GM21423 (cell line): ENCODE data around the gene CABLES1.
A peak's percentile ranks its signal among the peaks of the same experiment; 100 is the strongest.
"Not testable (repeated sequence)": the region's sequence is repeated elsewhere in the genome, so short reads cannot be mapped to it uniquely, and the experiment has no call there.

ENCODE experiments used
- ATAC-seq: cut with Tn5 transposase; IDR thresholded peaks from one replicate; pipeline ENCODE4 v1.9.1; 2021; ENCODE audit warnings: mild to moderate bottlenecking, moderate library complexity; ENCODE audit not compliant: unreplicated experiment

The CABLES1 gene

GRCh38 chr18:23134780-23135549 is at the start of gene CABLES1:
Gene CABLES1 (plus strand): TSS chr18:23135485. CDS start chr18:23135763, 278 bp downstream.
- ATAC-seq, result peak; percentile 21

- ATAC-seq, result no peak
Observed at GRCh38 chr18:23087352-23087751, 47.9 kb upstream of the CABLES1 start.

- ATAC-seq, result no peak
Observed at GRCh38 chr18:23088310-23088709, 47.0 kb upstream of the CABLES1 start.

GRCh38 chr18:23091017-23091993 is 44.0 kb upstream of the CABLES1 start:
- ATAC-seq, result peak; percentile 60

GRCh38 chr18:23092121-23092520 is 43.2 kb upstream of the CABLES1 start:
- ATAC-seq, result no peak

- ATAC-seq, result not testable (repeated sequence)
Observed at GRCh38 chr18:23093130-23093529, 42.2 kb upstream of the CABLES1 start.

- ATAC-seq, result no peak
Observed at GRCh38 chr18:23093772-23094171, 41.5 kb upstream of the CABLES1 start.

GRCh38 chr18:23094411-23095190 is 40.7 kb upstream of the CABLES1 start:
- ATAC-seq, result no peak

- ATAC-seq, result no peak
Observed at GRCh38 chr18:23095463-23095862, 39.8 kb upstream of the CABLES1 start.

- not testable (repeated sequence) for ATAC-seq
Observed at GRCh38 chr18:23097016-23097415, 38.3 kb upstream of the CABLES1 start.

GRCh38 chr18:23099621-23100020 is 35.7 kb upstream of the CABLES1 start:
- no peak for ATAC-seq

GRCh38 chr18:23101861-23102432 is 33.3 kb upstream of the CABLES1 start:
- no peak for ATAC-seq

GRCh38 chr18:23102493-23103261 is 32.6 kb upstream of the CABLES1 start:
- ATAC-seq, result no peak

- ATAC-seq, result no peak
Observed at GRCh38 chr18:23103449-23103848, 31.8 kb upstream of the CABLES1 start.

GRCh38 chr18:23105030-23105429 is 30.3 kb upstream of the CABLES1 start:
- ATAC-seq, result no peak

GRCh38 chr18:23105581-23106219 is 29.6 kb upstream of the CABLES1 start:
- no peak for ATAC-seq

GRCh38 chr18:23106575-23106974 is 28.7 kb upstream of the CABLES1 start:
- no peak for ATAC-seq

GRCh38 chr18:23107718-23108117 is 27.6 kb upstream of the CABLES1 start:
- ATAC-seq, result no peak

- no peak for ATAC-seq
Observed at GRCh38 chr18:23108496-23108895, 26.8 kb upstream of the CABLES1 start.
